Measurements from ENCODE around the gene FOXP1. TPM values are rescaled to one million over a fixed set of nuclear protein-coding genes. Genes with fewer than 3 reads are reported as not detected.

Gene FOXP1
- total RNA-seq, 4 donors from 2014 or later: 103 to 173 (median 140) TPM

DNA sequence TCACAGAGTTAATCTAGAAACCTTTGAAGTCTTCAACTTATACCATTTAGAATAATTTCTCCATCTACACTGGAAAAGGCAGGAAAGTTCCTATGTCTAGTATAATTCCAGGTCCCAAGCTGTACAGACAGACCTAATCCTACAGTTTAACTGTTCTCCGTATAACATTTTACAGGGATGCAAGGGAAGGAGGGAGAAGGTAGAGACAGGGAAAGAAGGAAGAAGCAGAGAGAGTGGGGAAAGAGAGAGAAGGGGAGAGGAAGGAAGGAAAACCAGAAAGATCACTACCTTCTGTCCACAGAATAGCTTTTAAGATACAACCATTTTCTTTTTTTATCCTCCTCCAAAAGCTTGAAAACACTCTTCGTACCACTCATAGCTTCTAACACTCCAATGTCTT, 185.8 kb downstream of the FOXP1 start:
- no peaks in the 10 kb centered on the region for H3K27me3 ChIP-seq
- H3K27ac ChIP-seq: peak overlapping the region in 1 of 4 donors; percentile 7
- H3K4me1 ChIP-seq: peaks cover 0 to 24% (median 0%) of the 10 kb centered on the region in 4 donors
- H3K36me3 ChIP-seq: no peaks in the 10 kb centered on the region
- no peak for TF ChIP-seq POLR2A (IDR thresholded peaks at IDR 0.05)
- TF ChIP-seq, protein P1, sequence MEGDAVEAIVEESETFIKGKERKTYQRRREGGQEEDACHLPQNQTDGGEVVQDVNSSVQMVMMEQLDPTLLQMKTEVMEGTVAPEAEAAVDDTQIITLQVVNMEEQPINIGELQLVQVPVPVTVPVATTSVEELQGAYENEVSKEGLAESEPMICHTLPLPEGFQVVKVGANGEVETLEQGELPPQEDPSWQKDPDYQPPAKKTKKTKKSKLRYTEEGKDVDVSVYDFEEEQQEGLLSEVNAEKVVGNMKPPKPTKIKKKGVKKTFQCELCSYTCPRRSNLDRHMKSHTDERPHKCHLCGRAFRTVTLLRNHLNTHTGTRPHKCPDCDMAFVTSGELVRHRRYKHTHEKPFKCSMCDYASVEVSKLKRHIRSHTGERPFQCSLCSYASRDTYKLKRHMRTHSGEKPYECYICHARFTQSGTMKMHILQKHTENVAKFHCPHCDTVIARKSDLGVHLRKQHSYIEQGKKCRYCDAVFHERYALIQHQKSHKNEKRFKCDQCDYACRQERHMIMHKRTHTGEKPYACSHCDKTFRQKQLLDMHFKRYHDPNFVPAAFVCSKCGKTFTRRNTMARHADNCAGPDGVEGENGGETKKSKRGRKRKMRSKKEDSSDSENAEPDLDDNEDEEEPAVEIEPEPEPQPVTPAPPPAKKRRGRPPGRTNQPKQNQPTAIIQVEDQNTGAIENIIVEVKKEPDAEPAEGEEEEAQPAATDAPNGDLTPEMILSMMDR (IDR thresholded peaks at IDR 0.05): no peak
- no peak for DNase-seq
- no peak overlapping the region for H3K4me3 ChIP-seq
- no peaks in the 10 kb centered on the region for H3K9me3 ChIP-seq

DNA sequence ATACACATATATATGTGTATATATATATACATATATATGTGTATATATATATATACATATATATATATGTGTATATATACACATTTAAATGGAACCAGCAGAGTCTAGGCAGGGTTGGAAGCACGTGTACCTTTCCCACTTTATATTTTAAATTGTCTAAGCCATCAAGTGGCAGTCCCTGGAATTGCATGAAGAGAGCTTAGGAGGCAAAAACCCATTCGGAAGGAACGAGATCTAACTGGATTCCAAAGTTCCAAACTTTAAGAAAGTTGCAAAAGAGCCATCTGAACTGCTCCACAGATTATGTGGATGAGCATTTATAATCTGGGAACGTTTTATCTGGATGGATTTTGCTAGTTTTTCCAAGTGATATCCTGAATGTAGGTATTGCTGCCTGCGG, 186.5 kb downstream of the FOXP1 start:
- Histone ChIP-seq H3K4me1 (peaks cover 0 to 24% (median 0%) of the 10 kb centered on the region in 4 donors), H3K27ac (no peak overlapping the region), H3K27me3 (no peaks in the 10 kb centered on the region), H3K36me3 (no peaks in the 10 kb centered on the region), H3K4me3 (no peak overlapping the region), H3K9me3 (no peaks in the 10 kb centered on the region)
- TF ChIP-seq, protein P1 (IDR thresholded peaks at IDR 0.05): peak; percentile 23 to 74 (median 62)
- no peak for TF ChIP-seq POLR2A (IDR thresholded peaks at IDR 0.05)
- peak in 2 of 3 donors; percentile 51 to 61 for DNase-seq

GRCh38 chr3:71395927-71396695, 187.4 kb downstream of the FOXP1 start:
- TF ChIP-seq POLR2A (IDR thresholded peaks at IDR 0.05): no peak
- TF ChIP-seq, protein P1 (IDR thresholded peaks at IDR 0.05): no peak
- Histone ChIP-seq H3K27ac (peak overlapping the region in 1 of 4 donors; percentile 15), H3K4me3 (no peak overlapping the region), H3K9me3 (no peaks in the 10 kb centered on the region), H3K4me1 (peaks cover 0 to 24% (median 3%) of the 10 kb centered on the region in 4 donors), H3K27me3 (no peaks in the 10 kb centered on the region), H3K36me3 (no peaks in the 10 kb centered on the region)
- DNase-seq: no peak

GRCh38 chr3:71395470-71395869, 188.1 kb downstream of the FOXP1 start:
- no peak overlapping the region for H3K4me3 ChIP-seq
- no peaks in the 10 kb centered on the region for H3K36me3 ChIP-seq
- no peaks in the 10 kb centered on the region for H3K9me3 ChIP-seq
- DNase-seq: no peak
- no peaks in the 10 kb centered on the region for H3K27me3 ChIP-seq
- peaks cover 0 to 28% (median 5%) of the 10 kb centered on the region in 4 donors for H3K4me1 ChIP-seq
- H3K27ac ChIP-seq: no peak overlapping the region
- TF ChIP-seq POLR2A (IDR thresholded peaks at IDR 0.05): no peak
- TF ChIP-seq, protein P1 (IDR thresholded peaks at IDR 0.05): no peak

- Histone ChIP-seq H3K27ac (no peak overlapping the region), H3K4me1 (peaks cover 3 to 43% (median 12%) of the 10 kb centered on the region in 4 donors), H3K36me3 (no peaks in the 10 kb centered on the region), H3K27me3 (no peaks in the 10 kb centered on the region), H3K9me3 (no peaks in the 10 kb centered on the region), H3K4me3 (no peak overlapping the region)
- TF ChIP-seq, protein P1 (IDR thresholded peaks at IDR 0.05): no peak
- TF ChIP-seq POLR2A (IDR thresholded peaks at IDR 0.05): no peak
- no peak for DNase-seq
These were observed 189.8 kb downstream of the FOXP1 start for GRCh38 chr3:71393745-71394144.
